NCI-H1105 (cell line): ENCODE measurements around the gene CRIP2.
A peak's percentile ranks its signal among the peaks of the same experiment; 100 is the strongest.

Experiments
- DNase-seq: peaks from one replicate; lab custom pipeline; 2025; lab: John Stamatoyannopoulos, UW

The CRIP2 gene

GRCh38 chr14:105487986-105488777, 13.6 kb downstream of the CRIP2 start:
- no peak for DNase-seq

- DNase-seq = no peak
These were observed 14.3 kb downstream of the CRIP2 start for GRCh38 chr14:105488781-105489541.

- DNase-seq = peak; percentile 88
These were observed 15.1 kb downstream of the CRIP2 start for GRCh38 chr14:105489542-105490266.

- no peak for DNase-seq
These were observed 15.6 kb downstream of the CRIP2 start for GRCh38 chr14:105490267-105490571.

- DNase-seq = peak; percentile 100
These were observed 16.1 kb downstream of the CRIP2 start, which contains the start of gene TEDC1 for GRCh38 chr14:105490572-105491365. TEDC1 (plus strand) TSS chr14:105491246; CDS start chr14:105491376, 130 bp downstream.

- DNase-seq = peak; percentile 51
These were observed 16.8 kb downstream of the CRIP2 start for GRCh38 chr14:105491366-105491973.

- no peak for DNase-seq
These were observed 17.7 kb downstream of the CRIP2 start for GRCh38 chr14:105492031-105492970.

- no peak for DNase-seq
These were observed 18.6 kb downstream of the CRIP2 start for GRCh38 chr14:105492971-105493871.

- no peak for DNase-seq
These were observed 19.4 kb downstream of the CRIP2 start for GRCh38 chr14:105493921-105494605.

GRCh38 chr14:105494606-105494929, 19.9 kb downstream of the CRIP2 start:
- no peak for DNase-seq

- DNase-seq = no peak
These were observed 20.7 kb downstream of the CRIP2 start for GRCh38 chr14:105495101-105495989.

- no peak for DNase-seq
These were observed 21.6 kb downstream of the CRIP2 start for GRCh38 chr14:105495990-105496830.

- no peak for DNase-seq
These were observed 22.4 kb downstream of the CRIP2 start for GRCh38 chr14:105496831-105497591.

GRCh38 chr14:105497671-105498429, 23.2 kb downstream of the CRIP2 start:
- DNase-seq = no peak
